Mesendoderm (in vitro differentiated cells): ENCODE data around the gene GPD1L.

ENCODE experiments used
- DNase-seq: peaks from one replicate; pipeline ENCODE4 v3.0.0; 2013
- H2AK5ac ChIP-seq: 2 replicates; pipeline ENCODE4 v1.6.1; 2013; ENCODE audit warnings: low read length, inconsistent platforms
- H2BK120ac ChIP-seq: 2 replicates; pipeline ENCODE4 v1.6.1; 2013; ENCODE audit warnings: low read depth, mild to moderate bottlenecking, low read length, moderate library complexity, mixed read lengths
- H2BK15ac ChIP-seq: replicated peaks from 2 replicates; pipeline ENCODE4 v1.6.1; 2013; ENCODE audit warnings: low read depth, mild to moderate bottlenecking, moderate library complexity
- H2BK5ac ChIP-seq: 2 replicates; pipeline ENCODE4 v1.6.1; 2013; ENCODE audit warnings: low read length, inconsistent platforms
- H3K18ac ChIP-seq: 2 replicates; pipeline ENCODE4 v1.6.1; 2013; ENCODE audit warnings: mild to moderate bottlenecking, low read length, mixed read lengths
- H3K23ac ChIP-seq: one replicate; pipeline ENCODE4 v1.6.1; 2013; ENCODE audit warnings: low read length
- H3K27ac ChIP-seq: 2 replicates; pipeline ENCODE4 v1.5.1; 2013; ENCODE audit warnings: low read depth, mild to moderate bottlenecking, inconsistent platforms, low read length, moderate library complexity
- H3K27me3 ChIP-seq: 2 replicates; pipeline ENCODE4 v1.6.1; 2013; ENCODE audit warnings: low read length, control low read depth, mild to moderate bottlenecking, inconsistent platforms; ENCODE audit not compliant: insufficient read depth, poor library complexity
- H3K36me3 ChIP-seq: 2 replicates; pipeline ENCODE4 v1.6.1; 2013; ENCODE audit warnings: low read length, inconsistent platforms; ENCODE audit not compliant: control insufficient read depth, insufficient read depth
- H3K4ac ChIP-seq: one replicate; pipeline ENCODE4 v1.6.1; 2013; ENCODE audit warnings: low read depth, mild to moderate bottlenecking, low read length, moderate library complexity
- H3K4me1 ChIP-seq: 2 replicates; pipeline ENCODE4 v1.6.1; 2013; ENCODE audit warnings: low read depth, low read length, inconsistent platforms; ENCODE audit not compliant: control insufficient read depth
- H3K4me2 ChIP-seq: 2 replicates; pipeline ENCODE4 v1.6.1; 2013; ENCODE audit warnings: low read length
- H3K4me3 ChIP-seq: 2 replicates; pipeline ENCODE4 v1.5.1; 2013; ENCODE audit warnings: mild to moderate bottlenecking, low read length
- H3K56ac ChIP-seq: one replicate; pipeline ENCODE4 v1.6.1; 2013; ENCODE audit warnings: low read length
- H3K79me1 ChIP-seq: 2 replicates; pipeline ENCODE4 v1.6.1; 2013; ENCODE audit warnings: low read length, inconsistent platforms
- H3K79me2 ChIP-seq: 2 replicates; pipeline ENCODE4 v1.6.1; 2013; ENCODE audit warnings: mild to moderate bottlenecking, low read length; ENCODE audit not compliant: control insufficient read depth, insufficient read depth
- H3K9ac ChIP-seq: 2 replicates; pipeline ENCODE4 v1.6.1; 2013; ENCODE audit warnings: low read length, inconsistent platforms
- H4K5ac ChIP-seq: one replicate; pipeline ENCODE4 v1.6.1; 2013; ENCODE audit warnings: low read length
- H4K8ac ChIP-seq: one replicate; pipeline ENCODE4 v1.6.1; 2013; ENCODE audit warnings: low read depth, mild to moderate bottlenecking, control low read depth, low read length, moderate library complexity
- WGBS: extraction: QIAGEN DNeasy Blood & Tissue Kit; methylation state at CpG from one replicate; pipeline ENCODE4 v1.1.7; 2013; ENCODE audit warnings: low lambda C conversion rate, missing lambda C conversion rate; ENCODE audit not compliant: insufficient coverage; ENCODE audit errors: extremely low coverage; 5-methylcytosine and 5-hydroxymethylcytosine counted together

The GPD1L gene

DNA sequence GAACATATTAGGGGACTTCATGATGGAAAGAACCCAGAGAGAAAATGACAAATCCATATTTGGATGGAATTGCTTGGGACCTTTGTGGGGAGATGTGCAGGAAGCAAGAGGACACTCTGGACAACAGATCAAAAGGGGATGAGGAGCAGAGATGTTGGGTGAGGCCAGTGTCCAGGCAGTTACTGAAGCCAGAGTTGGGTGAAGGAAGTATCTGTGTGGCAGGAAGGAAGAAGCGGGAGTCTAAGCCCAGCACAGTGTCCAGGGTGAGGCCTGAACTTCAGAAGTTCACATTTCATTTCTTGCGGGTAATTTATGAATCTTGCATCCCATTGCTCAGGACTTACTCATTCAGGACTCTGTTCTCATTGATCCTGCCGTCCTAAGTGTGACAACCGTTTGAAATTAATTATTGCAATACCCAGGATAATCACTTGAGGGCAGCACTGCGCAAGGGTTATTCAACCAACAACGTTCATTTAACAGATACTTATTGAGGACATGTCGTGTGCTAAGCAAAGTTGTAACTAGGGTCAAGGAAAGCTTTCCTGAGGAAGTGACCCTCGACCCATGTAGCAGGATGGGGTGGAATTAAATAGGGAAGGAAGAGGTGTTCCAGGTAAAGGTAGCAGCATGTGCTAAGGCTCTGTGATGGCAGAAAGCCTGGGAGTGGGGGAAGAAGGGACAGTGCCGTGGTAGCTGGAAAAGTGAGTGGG is 70.7 kb downstream of the GPD1L start:
- no peaks in the 10 kb centered on the region for H3K36me3 ChIP-seq
- H2AK5ac ChIP-seq, result no peak overlapping the region
- no peak overlapping the region for H3K27ac ChIP-seq
- no peak overlapping the region for H4K5ac ChIP-seq
- peak; percentile 84 for DNase-seq
- H3K18ac ChIP-seq, result no peak overlapping the region
- H3K23ac ChIP-seq, result no peak overlapping the region
- no peaks in the 10 kb centered on the region for H3K4me1 ChIP-seq
- H3K4ac ChIP-seq, result no peak overlapping the region
- H2BK120ac ChIP-seq, result no peak overlapping the region
- no peaks in the 10 kb centered on the region for H3K27me3 ChIP-seq
- no peak overlapping the region for H3K56ac ChIP-seq
- no peak overlapping the region for H2BK15ac ChIP-seq
- no peak overlapping the region for H3K4me3 ChIP-seq
- no peak overlapping the region for H3K9ac ChIP-seq
- H3K79me1 ChIP-seq, result no peaks in the 10 kb centered on the region
- H2BK5ac ChIP-seq, result no peak overlapping the region
- WGBS, result no CpG with 5 or more reads among the region's 9 CpGs
- no peak overlapping the region for H4K8ac ChIP-seq
- no peak overlapping the region for H3K4me2 ChIP-seq
- no peaks in the 10 kb centered on the region for H3K79me2 ChIP-seq

DNA sequence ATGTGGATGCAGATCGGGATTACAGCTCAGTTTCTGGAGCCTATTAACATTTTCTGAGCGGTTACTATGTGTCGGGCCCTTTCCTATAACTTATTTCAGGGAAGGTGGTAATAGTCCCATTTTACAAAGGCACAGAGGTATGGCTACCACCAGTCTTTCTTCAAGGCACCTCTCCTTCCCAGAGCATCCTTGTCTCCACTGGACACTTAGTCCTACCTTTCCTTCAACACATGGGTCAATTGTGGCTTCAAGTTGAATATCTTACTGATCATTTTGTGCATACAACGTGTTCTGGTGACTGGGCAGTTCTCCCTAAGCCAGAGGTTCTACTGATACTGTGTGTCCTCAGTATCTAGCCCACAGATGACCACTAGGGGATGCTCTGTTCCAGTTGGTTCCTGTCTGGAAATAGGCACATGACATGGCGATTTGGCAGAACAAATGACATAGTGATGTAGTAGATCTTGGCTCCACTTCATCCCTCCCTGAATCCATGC is 71.3 kb downstream of the GPD1L start:
- Histone ChIP-seq H2BK15ac (no peak overlapping the region), H3K4me1 (no peaks in the 10 kb centered on the region), H3K27me3 (no peaks in the 10 kb centered on the region), H3K27ac (no peak overlapping the region), H3K23ac (no peak overlapping the region), H3K36me3 (no peaks in the 10 kb centered on the region), H2BK120ac (no peak overlapping the region), H3K79me2 (no peaks in the 10 kb centered on the region), H2AK5ac (no peak overlapping the region), H4K5ac (no peak overlapping the region), H3K4ac (no peak overlapping the region), H4K8ac (no peak overlapping the region), H3K56ac (no peak overlapping the region), H3K9ac (no peak overlapping the region), H3K18ac (no peak overlapping the region), H3K4me3 (no peak overlapping the region), H2BK5ac (no peak overlapping the region), H3K4me2 (no peak overlapping the region), H3K79me1 (no peaks in the 10 kb centered on the region)
- no CpG with 5 or more reads among the region's 5 CpGs for WGBS
- DNase-seq, result peak; percentile 95

DNA sequence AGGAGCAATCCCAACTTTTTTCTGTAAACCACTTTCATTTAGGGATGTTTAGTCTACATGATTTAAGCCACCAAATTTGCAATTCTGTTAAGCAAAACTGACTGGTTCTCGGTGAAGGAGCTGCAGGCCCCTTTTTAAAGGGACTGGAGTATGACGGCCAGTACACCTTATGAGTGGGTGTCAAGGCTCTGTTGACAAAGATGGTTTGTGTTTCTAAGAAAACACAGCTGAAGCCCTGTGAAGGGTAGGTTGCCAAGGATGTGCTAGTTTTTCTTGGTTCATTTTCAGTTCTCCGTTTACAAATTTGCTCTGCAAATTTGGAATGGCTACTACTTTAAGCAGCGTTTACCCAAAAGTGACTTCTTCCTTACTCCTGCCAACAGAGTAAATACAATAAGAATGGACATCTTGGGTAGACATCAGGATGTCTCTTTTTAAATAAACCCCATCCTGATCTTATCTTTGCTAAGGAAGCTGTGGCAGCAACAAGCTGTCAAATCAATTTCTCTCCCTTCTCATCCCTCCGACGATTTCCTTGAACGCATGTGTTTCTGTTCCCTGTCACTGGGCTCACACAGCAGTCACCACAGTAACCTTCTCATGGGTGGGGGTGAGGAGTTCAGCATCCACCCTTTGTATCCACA is 73.8 kb downstream of the GPD1L start:
- Histone ChIP-seq H2BK5ac (no peak overlapping the region), H3K4ac (no peak overlapping the region), H3K27ac (no peak overlapping the region), H3K79me2 (no peaks in the 10 kb centered on the region), H3K9ac (no peak overlapping the region), H4K8ac (no peak overlapping the region), H3K4me2 (no peak overlapping the region), H4K5ac (no peak overlapping the region), H3K56ac (no peak overlapping the region), H2BK15ac (no peak overlapping the region), H3K4me3 (no peak overlapping the region), H3K18ac (no peak overlapping the region), H3K27me3 (no peaks in the 10 kb centered on the region), H3K4me1 (no peaks in the 10 kb centered on the region), H2AK5ac (no peak overlapping the region), H2BK120ac (no peak overlapping the region), H3K36me3 (no peaks in the 10 kb centered on the region), H3K23ac (no peak overlapping the region), H3K79me1 (no peaks in the 10 kb centered on the region)
- no peak for DNase-seq
- no CpG with 5 or more reads among the region's 7 CpGs for WGBS

DNA sequence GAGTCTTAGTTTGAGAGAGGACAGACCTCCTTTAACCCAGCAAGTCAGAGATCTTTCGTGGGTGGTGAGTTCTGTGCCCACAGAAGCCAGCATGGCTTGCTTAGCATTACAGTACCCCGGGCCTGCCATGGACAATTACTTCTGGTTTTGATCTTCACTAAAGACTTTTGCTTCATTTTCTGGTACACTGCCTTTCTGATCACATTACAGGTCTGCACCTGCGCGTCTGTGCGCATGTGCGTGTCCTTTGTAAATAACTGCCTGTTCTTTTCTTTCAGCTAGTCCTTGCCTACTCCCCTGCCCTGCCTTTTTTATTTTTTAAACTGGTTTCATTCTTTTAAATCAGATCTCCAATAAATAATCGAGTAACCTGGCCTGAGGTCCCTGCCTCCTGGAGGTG is 74.9 kb downstream of the GPD1L start:
- no CpG with 5 or more reads among the region's 7 CpGs for WGBS
- H3K18ac ChIP-seq, result no peak overlapping the region

DNA sequence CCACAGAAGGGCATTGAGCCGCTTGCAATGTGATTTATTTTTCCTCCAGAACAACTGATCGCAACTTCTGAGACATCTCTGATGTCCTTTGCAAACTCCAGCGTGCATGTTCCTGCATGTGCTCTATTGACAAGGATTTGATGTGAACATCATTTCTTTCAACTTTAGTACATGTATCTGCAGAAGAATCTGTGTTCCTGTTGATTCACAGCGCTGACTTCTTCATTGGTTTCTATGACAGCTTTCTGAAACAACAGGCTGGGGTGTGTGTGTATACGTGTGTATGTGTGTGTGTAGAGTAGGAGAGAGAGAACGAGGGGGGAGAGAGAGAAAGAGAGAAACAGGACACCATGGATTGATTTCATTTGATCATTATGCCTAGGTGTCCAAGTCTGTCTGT is 75.4 kb downstream of the GPD1L start:
- H3K4me1 ChIP-seq, result no peaks in the 10 kb centered on the region
- no peak overlapping the region for H2BK5ac ChIP-seq
- H3K56ac ChIP-seq, result no peak overlapping the region
- H3K9ac ChIP-seq, result no peak overlapping the region
- no peak overlapping the region for H3K23ac ChIP-seq
- no peak overlapping the region for H3K4ac ChIP-seq
- H3K36me3 ChIP-seq, result no peaks in the 10 kb centered on the region
- H3K4me2 ChIP-seq, result no peak overlapping the region
- no peak for DNase-seq
- H3K79me1 ChIP-seq, result no peaks in the 10 kb centered on the region
- no peak overlapping the region for H2BK15ac ChIP-seq
- no peak overlapping the region for H2AK5ac ChIP-seq
- no peak overlapping the region for H3K18ac ChIP-seq
- H4K8ac ChIP-seq, result no peak overlapping the region
- H3K4me3 ChIP-seq, result no peak overlapping the region
- no peaks in the 10 kb centered on the region for H3K27me3 ChIP-seq
- H3K27ac ChIP-seq, result no peak overlapping the region
- WGBS, result no CpG with 5 or more reads among the region's 6 CpGs
- H2BK120ac ChIP-seq, result no peak overlapping the region
- no peak overlapping the region for H4K5ac ChIP-seq
- no peaks in the 10 kb centered on the region for H3K79me2 ChIP-seq

More for the DNA sequence above, 74.9 kb downstream of the GPD1L start:
- H2AK5ac ChIP-seq, result no peak overlapping the region
- DNase-seq, result no peak
- no peaks in the 10 kb centered on the region for H3K4me1 ChIP-seq
- H3K27me3 ChIP-seq, result no peaks in the 10 kb centered on the region
- no peak overlapping the region for H2BK120ac ChIP-seq
- no peak overlapping the region for H3K9ac ChIP-seq
- H3K4me2 ChIP-seq, result no peak overlapping the region
- H3K4ac ChIP-seq, result no peak overlapping the region
- H4K5ac ChIP-seq, result no peak overlapping the region
- H3K27ac ChIP-seq, result no peak overlapping the region
- no peaks in the 10 kb centered on the region for H3K79me2 ChIP-seq
- H3K36me3 ChIP-seq, result no peaks in the 10 kb centered on the region
- H3K23ac ChIP-seq, result no peak overlapping the region
- H2BK15ac ChIP-seq, result no peak overlapping the region
- no peak overlapping the region for H2BK5ac ChIP-seq
- no peak overlapping the region for H3K56ac ChIP-seq
- H3K4me3 ChIP-seq, result no peak overlapping the region
- no peak overlapping the region for H4K8ac ChIP-seq
- no peaks in the 10 kb centered on the region for H3K79me1 ChIP-seq
